Activated naive CD4-positive, alpha-beta T cell treated with Interleukin-2 at 50 U/mL for 16 hours (primary cell): Measurements from ENCODE around the gene CA6.
"Not testable (repeated sequence)": the region's sequence is repeated elsewhere in the genome, so short reads cannot be mapped to it uniquely, and the experiment has no call there.

ENCODE experiments used
- DNase-seq: peaks from one replicate; pipeline ENCODE4 v3.0.0-alpha.2; 2020

Gene CA6

GRCh38 chr1:8930116-8930515 lies 15.6 kb upstream of the CA6 start:
- no peak for DNase-seq

DNA sequence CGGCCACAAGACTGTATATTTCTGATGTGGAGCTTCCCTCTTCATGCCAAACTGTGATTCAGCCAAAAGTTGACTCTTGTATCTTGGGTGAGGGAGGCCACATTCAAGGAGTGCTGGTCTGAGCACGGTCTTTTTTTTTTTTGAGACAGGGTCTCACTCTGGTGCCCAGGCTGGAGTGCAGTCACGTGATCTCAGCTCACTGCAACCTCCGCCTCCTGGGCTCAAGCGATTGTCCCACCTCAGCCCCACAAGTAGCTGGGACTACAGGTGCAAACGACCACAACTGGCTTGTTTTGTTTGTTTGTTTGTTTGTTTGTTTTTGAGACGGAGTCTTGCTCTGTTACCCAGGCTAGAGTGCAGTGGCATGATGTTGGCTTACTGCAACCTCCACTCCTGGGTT lies 8.6 kb upstream of the CA6 start:
- DNase-seq, result not testable (repeated sequence)

GRCh38 chr1:8937701-8938100 lies 8.0 kb upstream of the CA6 start:
- no peak for DNase-seq

DNA sequence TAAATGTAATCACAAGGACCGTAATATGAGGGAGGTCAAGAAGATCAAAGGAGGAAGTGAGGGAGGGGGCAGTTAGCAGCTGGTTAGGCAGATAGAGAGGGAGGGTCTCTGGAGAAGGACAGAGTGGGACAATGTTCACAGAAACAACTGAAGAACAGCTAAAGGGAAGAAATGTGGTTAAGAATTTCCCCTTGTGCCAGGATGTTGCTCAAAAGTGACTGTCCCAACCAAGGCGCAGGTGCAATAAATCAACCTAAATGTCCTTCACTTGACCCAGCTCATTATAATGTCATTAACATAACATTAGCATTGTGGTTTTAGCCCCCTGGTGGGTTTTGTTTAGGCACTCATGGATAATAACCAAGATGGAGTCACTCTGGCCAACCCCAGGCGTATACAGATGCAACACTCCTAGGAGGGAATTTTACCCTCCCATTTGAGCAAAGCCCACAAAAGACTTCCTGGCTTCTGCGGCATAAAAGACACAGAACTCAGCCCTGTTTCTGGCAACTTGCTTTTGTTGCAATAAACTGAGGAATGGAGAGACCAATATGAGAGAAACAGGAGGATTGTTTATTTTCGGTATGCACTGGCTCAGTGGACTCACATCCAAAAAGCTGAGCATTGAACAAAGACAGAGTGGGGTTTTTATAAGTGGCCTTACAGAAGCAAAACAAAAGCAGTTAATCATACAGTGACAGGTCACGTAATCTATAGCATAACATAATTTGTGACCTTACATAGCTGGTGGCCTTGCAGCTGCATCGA lies 7.3 kb upstream of the CA6 start:
- DNase-seq, result no peak

GRCh38 chr1:8939000-8939265 lies 6.7 kb upstream of the CA6 start:
- DNase-seq, result no peak

GRCh38 chr1:8939362-8939995 lies 6.2 kb upstream of the CA6 start:
- DNase-seq, result no peak

DNA sequence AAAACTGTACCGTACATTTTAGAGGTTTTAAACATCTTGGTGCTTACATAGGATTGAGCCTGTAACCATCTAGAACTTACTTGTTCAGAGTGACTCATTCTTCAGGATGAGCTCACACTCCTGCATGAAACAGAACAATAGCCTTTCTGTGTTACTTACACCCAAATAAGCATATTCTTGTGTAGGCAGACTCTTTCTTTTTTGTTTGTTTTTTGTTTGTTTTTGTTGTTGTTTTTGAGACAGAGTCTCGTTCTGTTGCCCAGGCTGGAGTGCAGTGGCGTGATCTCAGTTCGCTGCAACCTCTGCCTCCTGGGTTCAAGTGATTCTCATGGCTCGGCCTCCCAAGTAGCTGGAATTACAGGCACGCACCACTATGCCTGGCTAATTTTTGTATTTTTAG lies 3.8 kb upstream of the CA6 start:
- DNase-seq, result no peak

- DNase-seq, result no peak
These were observed 1.9 kb upstream of the CA6 start for GRCh38 chr1:8943498-8944405.

GRCh38 chr1:8947127-8947691 lies 1.5 kb downstream of the CA6 start:
- peak; percentile 21 for DNase-seq

DNA sequence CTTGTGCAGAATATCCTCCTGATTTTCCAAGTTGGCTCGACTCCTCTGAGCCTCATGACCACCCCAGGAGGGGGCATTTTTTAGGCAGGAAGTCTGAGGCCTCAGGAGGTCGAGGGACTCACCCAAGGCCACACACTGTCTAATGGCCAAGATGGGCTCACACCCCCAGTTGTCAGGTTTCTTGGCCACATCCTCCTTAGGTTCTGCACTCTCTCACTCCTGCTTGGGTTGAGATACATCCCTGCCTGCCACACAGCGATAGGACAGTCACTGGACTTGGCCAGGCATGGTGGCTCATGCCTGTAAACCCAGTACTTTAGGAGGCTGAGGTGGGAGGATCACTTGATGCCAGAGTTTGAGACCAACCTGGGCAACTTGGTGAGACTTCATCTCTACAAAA lies 4.6 kb downstream of the CA6 start:
- DNase-seq, result no peak

DNA sequence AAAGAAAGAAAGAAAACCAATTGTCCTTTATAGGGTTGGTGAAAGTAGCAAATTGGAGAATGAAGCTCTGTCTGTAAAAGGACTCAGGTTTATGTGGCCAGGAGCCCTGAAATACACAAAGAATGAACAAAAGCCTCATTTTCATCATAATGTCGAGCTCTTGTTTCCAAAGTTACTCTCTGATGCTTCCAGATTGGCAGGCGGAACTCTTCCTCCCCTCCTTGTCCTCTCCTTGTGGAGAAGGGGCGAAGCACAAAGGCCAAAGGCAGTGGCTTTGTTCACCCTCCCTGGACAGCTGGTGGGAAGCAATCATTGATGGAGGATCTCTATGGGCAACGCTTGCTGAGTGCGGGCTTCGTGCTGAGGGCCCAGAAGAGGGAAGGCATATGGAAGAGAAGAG lies 5.6 kb downstream of the CA6 start:
- DNase-seq, result no peak

DNA sequence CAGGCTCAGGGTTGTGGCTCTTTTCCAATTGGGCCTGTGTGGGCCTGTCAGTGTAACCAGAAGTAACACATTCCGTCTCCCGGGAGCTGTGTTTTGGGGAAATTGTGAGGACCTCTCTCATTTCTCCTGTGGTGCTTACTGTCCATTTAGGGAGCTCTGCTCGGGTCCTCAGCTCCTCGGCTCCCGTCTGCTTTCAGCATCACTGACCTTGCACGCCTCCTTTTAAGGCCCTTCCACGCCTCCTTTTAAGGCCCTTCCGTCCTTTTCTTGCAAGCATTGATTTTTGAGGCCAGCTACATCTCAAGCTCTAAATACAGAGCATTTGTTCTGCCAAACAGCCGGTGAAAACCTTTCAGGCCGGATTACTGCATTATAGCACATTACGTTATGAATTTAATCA lies 9.7 kb downstream of the CA6 start:
- no peak for DNase-seq

DNA sequence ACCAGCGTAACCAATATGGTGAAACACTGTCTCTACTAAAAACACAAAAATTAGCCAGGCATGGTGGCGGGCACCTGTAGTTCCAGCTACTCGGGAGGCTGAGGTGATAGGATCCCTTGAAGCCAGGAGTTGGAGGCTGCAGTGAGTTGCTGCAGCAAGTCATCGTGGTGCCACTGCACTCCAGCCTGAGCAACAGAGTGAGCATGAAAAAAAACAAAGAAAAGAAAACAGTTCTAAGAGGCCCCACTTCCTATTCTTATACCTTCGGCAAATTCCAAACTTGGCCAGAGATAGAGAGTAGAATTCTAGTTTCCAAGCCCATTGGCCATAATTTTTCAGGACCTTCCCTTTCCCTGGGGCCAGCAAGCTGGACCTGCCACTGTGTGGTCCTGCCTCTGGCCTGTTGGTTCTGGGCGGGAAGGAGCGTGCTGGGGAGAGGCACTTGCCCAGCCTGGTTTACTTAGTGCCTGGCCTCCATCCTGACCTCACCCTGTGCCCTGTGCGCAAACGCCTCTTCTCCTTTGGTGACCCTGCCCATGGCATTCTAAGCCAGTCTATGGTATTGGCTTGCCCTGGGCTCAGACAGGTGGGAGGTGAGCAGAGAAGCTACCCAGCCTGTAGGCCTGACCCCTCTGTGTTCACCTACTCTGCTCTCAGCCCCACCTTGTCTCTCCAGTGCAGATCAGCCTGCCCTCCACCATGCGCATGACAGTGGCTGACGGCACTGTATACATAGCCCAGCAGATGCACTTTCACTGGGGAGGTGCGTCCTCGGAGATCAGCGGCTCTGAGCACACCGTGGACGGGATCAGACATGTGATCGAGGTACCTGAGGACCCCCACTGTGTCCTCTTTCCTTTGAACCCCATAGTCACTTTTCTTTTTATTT lies 11.0 kb downstream of the CA6 start:
- DNase-seq, result no peak

DNA sequence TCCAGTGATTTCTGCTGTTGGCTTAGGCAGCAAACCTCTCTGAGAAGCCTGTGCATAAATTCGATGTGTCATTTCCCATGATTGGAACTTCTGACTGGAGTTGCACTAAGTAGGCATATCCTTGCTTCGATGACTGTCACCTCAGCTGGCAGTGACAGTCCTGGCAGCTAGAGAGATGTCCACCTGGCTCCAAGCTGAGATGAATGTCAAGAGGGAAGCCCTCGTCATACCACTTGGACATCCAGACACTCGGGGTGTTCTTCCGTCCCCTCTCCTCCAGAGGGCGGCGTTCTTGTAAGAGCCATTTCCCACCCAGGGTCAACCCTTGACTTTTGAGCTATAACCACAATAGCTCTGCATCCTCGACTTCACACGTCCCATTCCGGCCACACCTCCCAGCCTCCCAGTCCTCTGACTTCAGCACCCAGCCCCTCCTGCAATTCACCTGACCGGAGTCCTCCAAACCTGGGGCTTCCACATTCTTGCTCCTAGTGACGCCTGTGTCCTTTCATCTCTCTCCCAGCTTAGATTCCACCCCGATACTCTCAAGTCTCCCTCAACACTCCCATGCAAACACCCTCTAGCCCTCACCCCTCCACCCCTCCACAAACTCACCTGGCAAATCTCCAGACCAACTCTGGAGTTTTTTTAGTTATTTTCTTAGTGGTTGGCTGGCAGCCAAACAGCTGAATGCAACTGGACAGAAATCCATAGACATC lies 17.3 kb downstream of the CA6 start:
- peak; percentile 37 for DNase-seq

DNA sequence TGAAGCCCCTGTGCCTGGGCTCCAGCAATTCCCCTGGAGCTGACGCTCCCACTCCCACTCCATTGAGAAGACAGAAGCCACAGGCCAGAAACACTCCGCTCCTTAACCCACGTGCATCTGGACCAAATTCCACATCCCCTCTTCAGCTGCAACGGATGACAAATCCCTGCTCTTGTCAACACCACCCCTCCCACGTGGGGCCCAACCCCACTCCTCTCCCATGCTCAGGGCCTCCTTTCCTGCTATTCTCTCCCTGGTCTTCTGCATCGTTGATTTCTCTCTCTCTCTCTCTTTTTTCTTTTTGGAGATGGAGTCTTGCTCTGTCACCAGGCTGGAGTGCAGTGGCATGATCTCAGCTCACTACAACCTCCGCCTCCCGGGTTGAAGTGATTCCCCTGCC lies 18.3 kb downstream of the CA6 start:
- DNase-seq, result no peak

DNA sequence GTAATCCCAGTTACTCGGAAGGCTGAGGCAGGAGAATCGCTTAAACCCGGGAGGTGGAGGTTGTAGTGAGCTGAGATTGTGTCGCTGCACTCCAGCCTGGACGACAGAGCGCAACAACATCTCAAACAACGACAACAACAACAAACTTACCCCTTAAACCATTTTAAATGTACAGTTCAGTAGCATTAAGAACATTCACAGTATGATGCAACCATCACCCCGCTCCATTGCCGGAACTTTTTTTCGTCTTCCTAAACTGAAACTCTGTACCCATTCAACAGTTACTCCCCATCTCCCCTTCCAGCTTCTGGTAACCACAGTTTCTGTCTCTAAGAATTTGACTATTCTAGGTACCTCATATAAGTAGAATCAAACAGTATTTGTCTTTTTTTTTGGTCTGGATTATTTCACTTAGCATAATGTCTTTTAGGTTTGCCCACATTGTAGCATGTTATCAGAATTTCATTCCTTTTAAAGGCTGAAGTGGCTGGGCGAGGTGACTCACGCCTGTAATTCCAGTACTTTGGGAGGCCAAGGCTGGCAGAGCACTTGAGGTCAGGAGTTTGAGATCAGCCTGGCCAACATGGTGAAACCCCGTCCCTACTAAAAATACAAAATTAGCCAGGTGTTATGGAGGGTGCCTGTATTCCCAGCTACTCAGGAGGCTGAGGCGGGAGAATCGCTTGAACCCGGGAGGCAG lies 19.6 kb downstream of the CA6 start:
- DNase-seq, result no peak

- no peak for DNase-seq
These were observed 20.9 kb downstream of the CA6 start for GRCh38 chr1:8966606-8967005.

DNA sequence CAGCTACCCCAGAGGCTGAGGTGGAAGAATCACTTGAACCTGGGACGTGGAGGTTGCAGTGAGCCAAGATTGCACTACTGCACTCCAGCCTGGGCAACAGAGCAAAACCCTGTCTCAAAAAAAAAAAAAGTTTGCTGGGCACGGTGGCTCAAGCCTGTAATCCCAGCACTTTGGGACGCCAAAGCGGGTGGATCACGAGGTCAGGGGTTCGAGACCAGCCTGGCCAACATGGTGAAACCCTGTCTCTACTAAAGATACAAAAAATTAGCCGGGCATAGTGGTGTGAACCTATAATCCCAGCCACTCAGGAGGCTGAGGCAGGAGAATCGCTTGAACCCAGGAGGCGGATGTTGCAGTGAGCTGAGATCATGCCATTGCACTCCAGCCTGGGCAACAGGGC lies 23.2 kb downstream of the CA6 start:
- DNase-seq, result not testable (repeated sequence)

- no peak for DNase-seq
These were observed 24.3 kb downstream of the CA6 start for GRCh38 chr1:8969937-8970336.

DNA sequence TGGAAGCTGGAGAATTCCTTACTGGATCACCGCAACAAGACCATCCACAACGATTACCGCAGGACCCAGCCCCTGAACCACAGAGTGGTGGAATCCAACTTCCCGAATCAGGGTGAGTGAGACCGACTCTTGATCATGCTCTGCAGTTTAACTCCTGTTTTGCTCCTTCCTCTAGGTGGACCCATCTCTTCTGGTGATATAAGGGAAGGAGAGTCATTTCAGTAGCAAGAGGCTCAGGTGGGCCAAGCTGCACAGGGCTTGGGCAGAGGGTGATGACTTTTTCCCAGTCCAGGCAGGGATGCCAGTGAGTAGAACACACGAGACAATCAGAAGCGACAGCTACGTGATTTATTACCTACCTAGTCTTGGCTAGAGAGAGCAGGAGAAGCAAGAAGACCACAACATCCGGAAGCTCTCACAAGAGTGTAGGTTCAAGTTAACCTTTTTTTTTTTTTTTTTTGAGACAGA lies 25.2 kb downstream of the CA6 start:
- DNase-seq, result peak; percentile 33

- DNase-seq, result no peak
These were observed 28.9 kb downstream of the CA6 start for GRCh38 chr1:8974551-8974950.
